C4-2B (cell line): ENCODE results near the gene KRT3.

ENCODE experiments used
- CTCF ChIP-seq: fragments of 450-650 bp; conservative IDR thresholded peaks from 2 replicates; pipeline ENCODE4 v1.5.1; 2017; ENCODE audit warnings: mild to moderate bottlenecking
- ZFX ChIP-seq: fragments of 450-650 bp; IDR thresholded peaks from 2 replicates; pipeline ENCODE4 v1.6.1; 2017

GRCh38 chr12:52742822-52743457 is 53.0 kb downstream of the KRT3 start:
- TF ChIP-seq CTCF (no peak), ZFX (no peak)
